Parathyroid adenoma (tissue), 2 donors: ENCODE results near the gene APOD.
A peak's percentile ranks its signal among the peaks of the same experiment; 100 is the strongest.

Experiments used
- H2AFZ ChIP-seq: fragments of 300-600 bp; sonication (generic); one replicate; pipeline ENCODE4 v1.7.0; 2017; ENCODE audit warnings: antibody characterized with exemption, mild to moderate bottlenecking
- H3K27ac ChIP-seq: fragments of 300-600 bp; sonication (generic); one replicate; pipeline ENCODE4 v1.7.0; 2017
- H3K27me3 ChIP-seq: fragments of 300-600 bp; sonication (generic); one replicate; pipeline ENCODE4 v1.7.0; 2017; ENCODE audit warnings: low read length; ENCODE audit not compliant: control insufficient read depth, insufficient read depth
- H3K36me3 ChIP-seq: fragments of 300-600 bp; sonication (generic); one replicate; pipeline ENCODE4 v1.7.0; 2017; ENCODE audit warnings: low read length; ENCODE audit not compliant: control insufficient read depth, insufficient read depth
- H3K4me1 ChIP-seq: fragments of 300-600 bp; sonication (generic); one replicate; pipeline ENCODE4 v1.7.0; 2017; ENCODE audit warnings: control low read depth
- H3K4me2 ChIP-seq: fragments of 300-600 bp; sonication (generic); one replicate; pipeline ENCODE4 v1.7.0; 2017; ENCODE audit warnings: low read length
- H3K4me3 ChIP-seq: fragments of 300-600 bp; sonication (generic); one replicate; pipeline ENCODE4 v1.7.0; 2017; ENCODE audit warnings: low read depth, low read length
- H3K79me2 ChIP-seq: fragments of 300-600 bp; sonication (generic); one replicate; pipeline ENCODE4 v1.7.0; 2017; ENCODE audit warnings: control low read depth
- H3K9ac ChIP-seq: fragments of 300-600 bp; sonication (generic); one replicate; pipeline ENCODE4 v1.7.0; 2017; ENCODE audit warnings: mild to moderate bottlenecking
- H3K9me3 ChIP-seq: fragments of 300-600 bp; sonication (generic); one replicate; pipeline ENCODE4 v1.7.0; 2017; ENCODE audit warnings: low read length; ENCODE audit not compliant: control insufficient read depth
- CTCF ChIP-seq: fragments of 300-600 bp; sonication (generic); IDR thresholded peaks from one replicate; pipeline ENCODE4 v1.7.0; 2017; ENCODE audit warnings: antibody characterized with exemption, mild to moderate bottlenecking
- donor health status: primary hyperparathyroidism.

APOD gene

GRCh38 chr3:195542698-195543499, 40.8 kb downstream of the APOD start, which contains the start of gene PPP1R2:
PPP1R2 (minus strand) TSS chr3:195543325; CDS start chr3:195543025, 300 bp downstream.
- Histone ChIP-seq H3K36me3 (no peaks in the 10 kb centered on the region), H3K9me3 (no peaks in the 10 kb centered on the region), H3K4me2 (peak within 1 kb of the TSS; percentile 92), H2AFZ (peak within 1 kb of the TSS; percentile 99), H3K27me3 (no peaks in the 10 kb centered on the region), H3K27ac (peak within 1 kb of the TSS; percentile 79), H3K9ac (peak within 1 kb of the TSS; percentile 98), H3K79me2 (peaks cover 25% of the 10 kb centered on the region), H3K4me3 (peak within 1 kb of the TSS; percentile 94), H3K4me1 (peaks cover 8% of the 10 kb centered on the region)
- peak; percentile 16 for TF ChIP-seq CTCF

- Histone ChIP-seq H3K27me3 (no peaks in the 10 kb centered on the region), H3K4me1 (peaks cover 8% of the 10 kb centered on the region), H3K36me3 (no peaks in the 10 kb centered on the region), H3K27ac (no peak overlapping the region), H3K79me2 (peaks cover 27% of the 10 kb centered on the region), H3K9me3 (no peaks in the 10 kb centered on the region), H3K9ac (peak overlapping the region; percentile 98), H2AFZ (peak overlapping the region; percentile 99), H3K4me3 (peak overlapping the region; percentile 94), H3K4me2 (peak overlapping the region; percentile 92)
- no peak for TF ChIP-seq CTCF
Measured at GRCh38 chr3:195542316-195542697, 41.4 kb downstream of the APOD start.

- H3K4me2 ChIP-seq, result no peak overlapping the region
- peaks cover 32% of the 10 kb centered on the region for H3K79me2 ChIP-seq
- peaks cover 11% of the 10 kb centered on the region for H3K4me1 ChIP-seq
- H3K27ac ChIP-seq, result no peak overlapping the region
- H2AFZ ChIP-seq, result no peak overlapping the region
- H3K27me3 ChIP-seq, result no peaks in the 10 kb centered on the region
- H3K36me3 ChIP-seq, result no peaks in the 10 kb centered on the region
- H3K9ac ChIP-seq, result no peak overlapping the region
- H3K9me3 ChIP-seq, result no peaks in the 10 kb centered on the region
- TF ChIP-seq CTCF, result no peak
- H3K4me3 ChIP-seq, result no peak overlapping the region
Measured at GRCh38 chr3:195540511-195540910, 43.2 kb downstream of the APOD start.

GRCh38 chr3:195540027-195540426, 43.7 kb downstream of the APOD start:
- no peak overlapping the region for H3K4me2 ChIP-seq

More at GRCh38 chr3:195540027-195540426, 43.7 kb downstream of the APOD start:
- Histone ChIP-seq H3K79me2 (peaks cover 36% of the 10 kb centered on the region), H2AFZ (no peak overlapping the region), H3K9me3 (no peaks in the 10 kb centered on the region), H3K9ac (no peak overlapping the region), H3K4me3 (no peak overlapping the region), H3K27ac (no peak overlapping the region), H3K36me3 (no peaks in the 10 kb centered on the region), H3K4me1 (peaks cover 11% of the 10 kb centered on the region), H3K27me3 (no peaks in the 10 kb centered on the region)
- no peak for TF ChIP-seq CTCF
